Hepatocyte (in vitro differentiated cells): ENCODE data around the gene CARD9. TPM values are rescaled to one million over a fixed set of nuclear protein-coding genes. Genes with fewer than 3 reads are reported as not detected.

Source experiments
- DNase-seq: peaks from one replicate; pipeline ENCODE4 v3.0.0-alpha.2; 2016; ENCODE audit warnings: low spot score
- H2AFZ ChIP-seq: fragments of 200-600 bp; sonication (generic); 2 replicates; pipeline ENCODE4 v1.6.0; 2016; ENCODE audit warnings: antibody characterized with exemption, mild to moderate bottlenecking
- H3K27ac ChIP-seq: fragments of 200-600 bp; sonication (generic); 2 replicates; pipeline ENCODE4 v1.5.1; 2016; ENCODE audit warnings: mild to moderate bottlenecking
- H3K27me3 ChIP-seq: fragments of 200-600 bp; sonication (generic); 2 replicates; pipeline ENCODE4 v1.6.1; 2016
- H3K36me3 ChIP-seq: fragments of 200-600 bp; sonication (generic); replicated peaks from 2 replicates; pipeline ENCODE4 v1.5.1; 2016; ENCODE audit warnings: low read depth; ENCODE audit not compliant: insufficient read depth
- H3K4me1 ChIP-seq: fragments of 200-600 bp; sonication (generic); 2 replicates; pipeline ENCODE4 v1.5.1; 2016; ENCODE audit warnings: mild to moderate bottlenecking, moderate library complexity; ENCODE audit not compliant: insufficient read depth
- H3K4me2 ChIP-seq: fragments of 200-600 bp; sonication (generic); 2 replicates; pipeline ENCODE4 v1.6.0; 2016
- H3K4me3 ChIP-seq: fragments of 200-600 bp; sonication (generic); 2 replicates; pipeline ENCODE4 v1.5.1; 2016; ENCODE audit warnings: mild to moderate bottlenecking
- H3K79me2 ChIP-seq: fragments of 200-600 bp; sonication (generic); 2 replicates; pipeline ENCODE4 v1.6.0; 2017; ENCODE audit warnings: mild to moderate bottlenecking
- H3K9me2 ChIP-seq: fragments of 200-600 bp; sonication (generic); replicated peaks from 2 replicates; pipeline ENCODE4 v1.6.0; 2017; ENCODE audit warnings: mild to moderate bottlenecking; ENCODE audit not compliant: insufficient read depth
- H3K9me3 ChIP-seq: fragments of 200-600 bp; sonication (generic); 2 replicates; pipeline ENCODE4 v1.5.1; 2016; ENCODE audit warnings: low read depth, mild to moderate bottlenecking
- H4K20me1 ChIP-seq: fragments of 200-600 bp; sonication (generic); 2 replicates; pipeline ENCODE4 v1.6.0; 2016; ENCODE audit warnings: mild to moderate bottlenecking; ENCODE audit not compliant: insufficient read depth, poor library complexity, severe bottlenecking
- CTCF ChIP-seq: fragments of 200-600 bp; sonication (generic); IDR thresholded peaks from 2 replicates; pipeline ENCODE4 v1.5.1; 2016; ENCODE audit warnings: antibody characterized with exemption, mild to moderate bottlenecking; ENCODE audit not compliant: poor library complexity
- EZH2 ChIP-seq: fragments of 200-600 bp; sonication (generic); IDR thresholded peaks from 2 replicates; pipeline ENCODE4 v1.6.1; 2016; ENCODE audit warnings: antibody characterized with exemption, mild to moderate bottlenecking, borderline replicate concordance
- EZH2phosphoT487 ChIP-seq: fragments of 200-600 bp; sonication (generic); IDR thresholded peaks from one replicate; pipeline ENCODE4 v1.6.1; 2018; ENCODE audit warnings: antibody characterized with exemption, mild to moderate bottlenecking, low read depth, moderate library complexity; ENCODE audit not compliant: unreplicated experiment, severe bottlenecking
- WGBS: methylation state at CpG from one replicate; pipeline ENCODE4 v1.1.6; 2016; ENCODE audit warnings: low lambda C conversion rate; ENCODE audit errors: missing lambda C conversion rate; 5-methylcytosine and 5-hydroxymethylcytosine counted together
- polyA plus RNA-seq: library from polyadenylated mRNA; unstranded; fragments of >200 nt; fragmentation: Nextera tagmentation; extraction: Ambion mirVana; gene quantifications from 2 replicates; pipeline ENCODE4 v1.2.1, GENCODE V29; 2016
- total RNA-seq: library from RNA; depleted of rRNA; stranded (reverse); fragments of >200 nt; gene quantifications from 2 replicates; pipeline ENCODE4 v1.2.3, GENCODE V29; 2014

The CARD9 gene
- total and polyA plus RNA-seq, 2 experiments from 2014 or later, result 0.80 to 1.5 TPM

GRCh38 chr9:136318111-136318775, 55.2 kb downstream of the CARD9 start:
- no peak overlapping the region for H2AFZ ChIP-seq
- H3K36me3 ChIP-seq, result no peaks in the 10 kb centered on the region
- H3K4me2 ChIP-seq, result no peak overlapping the region
- H3K9me3 ChIP-seq, result no peaks in the 10 kb centered on the region
- DNase-seq, result no peak
- TF ChIP-seq EZH2 (no peak), CTCF (no peak), EZH2phosphoT487 (no peak)
- H3K4me1 ChIP-seq, result no peaks in the 10 kb centered on the region
- no peak overlapping the region for H3K27ac ChIP-seq
- no peak overlapping the region for H3K4me3 ChIP-seq
- H3K27me3 ChIP-seq, result no peaks in the 10 kb centered on the region
- no peaks in the 10 kb centered on the region for H3K9me2 ChIP-seq
- WGBS, result 82% methylated on average over 21 of the region's 21 CpGs
- H4K20me1 ChIP-seq, result no peaks in the 10 kb centered on the region
- no peaks in the 10 kb centered on the region for H3K79me2 ChIP-seq

GRCh38 chr9:136317695-136318094, 55.8 kb downstream of the CARD9 start:
- TF ChIP-seq CTCF (no peak), EZH2 (no peak), EZH2phosphoT487 (no peak)
- no peaks in the 10 kb centered on the region for H3K9me3 ChIP-seq
- no peak overlapping the region for H3K27ac ChIP-seq
- no peaks in the 10 kb centered on the region for H3K4me1 ChIP-seq
- no peak overlapping the region for H3K4me2 ChIP-seq
- H3K4me3 ChIP-seq, result no peak overlapping the region
- H3K9me2 ChIP-seq, result no peaks in the 10 kb centered on the region
- H3K36me3 ChIP-seq, result no peaks in the 10 kb centered on the region
- H3K27me3 ChIP-seq, result no peaks in the 10 kb centered on the region
- H2AFZ ChIP-seq, result no peak overlapping the region
- H3K79me2 ChIP-seq, result no peaks in the 10 kb centered on the region
- H4K20me1 ChIP-seq, result no peaks in the 10 kb centered on the region
- DNase-seq, result no peak
- 90% methylated on average over 16 of the region's 16 CpGs for WGBS

GRCh38 chr9:136316896-136317676, 56.4 kb downstream of the CARD9 start:
- no peak for DNase-seq
- H3K27ac ChIP-seq, result no peak overlapping the region
- no peaks in the 10 kb centered on the region for H3K79me2 ChIP-seq
- H3K4me3 ChIP-seq, result no peak overlapping the region
- no peaks in the 10 kb centered on the region for H4K20me1 ChIP-seq
- no peaks in the 10 kb centered on the region for H3K4me1 ChIP-seq
- TF ChIP-seq CTCF (no peak), EZH2phosphoT487 (no peak), EZH2 (no peak)
- no peaks in the 10 kb centered on the region for H3K9me3 ChIP-seq
- H3K36me3 ChIP-seq, result no peaks in the 10 kb centered on the region
- H2AFZ ChIP-seq, result no peak overlapping the region
- no peak overlapping the region for H3K4me2 ChIP-seq
- H3K27me3 ChIP-seq, result no peaks in the 10 kb centered on the region
- 90% methylated on average over 13 of the region's 13 CpGs for WGBS
- H3K9me2 ChIP-seq, result no peaks in the 10 kb centered on the region
